Neutrophil (primary cell): ENCODE data around the gene CDH8.

Experiments
- H3K27ac ChIP-seq: fragments of 200-600 bp; sonication (generic); 2 replicates; pipeline ENCODE4 v1.5.1; 2016; ENCODE audit warnings: mild to moderate bottlenecking, moderate library complexity
- H3K27me3 ChIP-seq: fragments of 200-600 bp; sonication (generic); 2 replicates; pipeline ENCODE4 v1.6.0; 2016; ENCODE audit warnings: mild to moderate bottlenecking
- H3K36me3 ChIP-seq: fragments of 200-600 bp; sonication (generic); 2 replicates; pipeline ENCODE4 v1.5.1; 2017
- H3K4me1 ChIP-seq, 2 experiments: fragments of 200-600 bp in 1 of 2; sonication (generic) in 1 of 2; 1 replicate in 1 of 2; 2 replicates in 1 of 2; pipeline versions ENCODE4 v1.5.1 to v1.6.1; 2013 to 2016; ENCODE audit warnings: low read depth in 1 of 2, low read length in 1 of 2, mild to moderate bottlenecking in 1 of 2, moderate library complexity in 1 of 2; ENCODE audit not compliant: control insufficient read depth in 1 of 2, insufficient read depth in 1 of 2
- H3K4me3 ChIP-seq, 2 experiments: fragments of 200-600 bp in 1 of 2; sonication (generic) in 1 of 2; 1 replicate in 1 of 2; 2 replicates in 1 of 2; pipeline ENCODE4 v1.5.1; 2013 to 2016; ENCODE audit warnings: low read depth in 1 of 2, low read length in 1 of 2, mild to moderate bottlenecking in 1 of 2, moderate library complexity in 1 of 2
- H3K9me3 ChIP-seq: fragments of 200-600 bp; sonication (generic); 2 replicates; pipeline ENCODE4 v1.5.1; 2016
- CTCF ChIP-seq: fragments of 200-600 bp; sonication (generic); IDR thresholded peaks from 2 replicates; pipeline ENCODE4 v1.5.1; 2016; ENCODE audit warnings: antibody characterized with exemption

CDH8 gene

DNA sequence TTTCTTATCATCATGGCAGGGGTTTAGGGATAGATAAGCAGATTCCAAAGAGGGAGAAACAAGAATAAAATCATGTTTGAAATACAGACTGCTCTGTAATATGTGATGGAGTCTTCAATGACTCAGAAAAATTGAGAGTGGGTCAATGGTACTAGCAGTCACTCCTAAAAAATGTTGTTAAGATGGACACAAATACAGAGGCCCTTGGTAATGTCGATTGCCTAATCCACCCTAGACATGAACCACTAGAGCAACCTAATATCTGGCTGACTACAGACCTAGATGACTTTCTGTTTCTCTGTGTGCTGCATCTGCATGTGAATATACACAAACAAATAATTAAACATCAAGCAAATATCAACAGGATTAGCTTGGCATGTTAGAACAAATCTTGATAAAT is 135.8 kb downstream of the CDH8 start:
- no peak for TF ChIP-seq CTCF
- Histone ChIP-seq H3K4me1 (no peaks in the 10 kb centered on the region), H3K9me3 (no peaks in the 10 kb centered on the region), H3K27me3 (no peaks in the 10 kb centered on the region), H3K36me3 (no peaks in the 10 kb centered on the region), H3K27ac (no peak overlapping the region), H3K4me3 (no peak overlapping the region)

DNA sequence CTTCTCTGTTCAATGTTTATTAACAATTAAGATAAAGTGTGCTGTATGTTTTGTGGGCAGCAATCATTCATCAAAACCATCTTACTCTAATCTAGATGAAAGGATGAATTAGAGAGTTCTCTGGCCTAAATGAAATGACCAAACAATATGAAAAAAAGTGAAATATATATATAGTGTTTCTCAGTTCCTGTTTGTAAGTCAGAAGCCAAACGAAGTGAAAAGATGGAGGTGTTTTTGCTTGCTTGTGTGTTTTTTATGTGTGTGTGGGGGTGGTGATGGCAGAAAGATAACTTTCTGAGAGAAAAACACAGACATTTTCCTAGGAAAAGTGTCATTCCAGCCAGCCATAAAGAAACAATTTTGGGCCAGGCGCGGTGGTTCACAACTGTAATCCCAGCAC is 138.6 kb downstream of the CDH8 start:
- H3K27me3 ChIP-seq, result no peaks in the 10 kb centered on the region
- no peaks in the 10 kb centered on the region for H3K4me1 ChIP-seq
- H3K9me3 ChIP-seq, result no peaks in the 10 kb centered on the region
- no peaks in the 10 kb centered on the region for H3K36me3 ChIP-seq
- no peak for TF ChIP-seq CTCF
- no peak overlapping the region for H3K4me3 ChIP-seq
- H3K27ac ChIP-seq, result no peak overlapping the region

GRCh38 chr16:61892531-61892930 is 143.7 kb downstream of the CDH8 start:
- no peak for TF ChIP-seq CTCF
- no peaks in the 10 kb centered on the region for H3K36me3 ChIP-seq
- H3K4me1 ChIP-seq, result no peaks in the 10 kb centered on the region
- H3K4me3 ChIP-seq, result no peak overlapping the region
- H3K27me3 ChIP-seq, result no peaks in the 10 kb centered on the region
- H3K27ac ChIP-seq, result no peak overlapping the region
- no peaks in the 10 kb centered on the region for H3K9me3 ChIP-seq

DNA sequence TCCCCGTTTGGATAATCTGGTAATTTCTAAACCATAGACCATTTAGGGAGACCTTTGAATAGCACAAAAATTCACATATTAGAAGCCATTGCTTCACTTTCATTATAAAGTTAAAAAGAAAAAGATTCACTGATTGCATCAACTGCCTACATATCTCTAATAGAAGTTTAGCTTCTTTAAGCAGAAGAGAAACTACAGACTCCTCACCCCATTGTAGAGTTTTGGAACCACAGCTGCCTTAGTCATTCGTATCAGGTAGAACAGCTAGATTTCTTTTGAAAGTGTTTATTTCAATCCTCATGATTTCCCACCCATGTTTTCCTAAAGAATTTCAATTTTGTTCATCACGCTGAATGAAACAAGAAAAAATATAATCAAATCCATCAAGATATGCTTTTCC is 144.8 kb downstream of the CDH8 start:
- no peaks in the 10 kb centered on the region for H3K4me1 ChIP-seq
- TF ChIP-seq CTCF, result no peak
- H3K27ac ChIP-seq, result no peak overlapping the region
- H3K27me3 ChIP-seq, result no peaks in the 10 kb centered on the region
- no peaks in the 10 kb centered on the region for H3K9me3 ChIP-seq
- H3K4me3 ChIP-seq, result no peak overlapping the region
- H3K36me3 ChIP-seq, result no peaks in the 10 kb centered on the region

- no peaks in the 10 kb centered on the region for H3K4me1 ChIP-seq
- H3K27ac ChIP-seq, result no peak overlapping the region
- no peaks in the 10 kb centered on the region for H3K9me3 ChIP-seq
- H3K4me3 ChIP-seq, result no peak overlapping the region
- no peaks in the 10 kb centered on the region for H3K36me3 ChIP-seq
- H3K27me3 ChIP-seq, result no peaks in the 10 kb centered on the region
- no peak for TF ChIP-seq CTCF
Observed at GRCh38 chr16:61890386-61890785, 145.9 kb downstream of the CDH8 start.

- no peak for TF ChIP-seq CTCF
- Histone ChIP-seq H3K9me3 (no peaks in the 10 kb centered on the region), H3K36me3 (no peaks in the 10 kb centered on the region), H3K27me3 (no peaks in the 10 kb centered on the region), H3K27ac (no peak overlapping the region), H3K4me3 (no peak overlapping the region), H3K4me1 (no peaks in the 10 kb centered on the region)
Observed at GRCh38 chr16:61887903-61888302, 148.3 kb downstream of the CDH8 start.
